Measurements from ENCODE around the gene KIF3B. TPM values are rescaled to one million over a fixed set of nuclear protein-coding genes. Genes with fewer than 3 reads are reported as not detected.
"Not testable (repeated sequence)": the region's sequence is repeated elsewhere in the genome, so short reads cannot be mapped to it uniquely, and the experiment has no call there.

The KIF3B gene
- total RNA-seq, 4 donors from 2014 or later, result 21.4 to 29.0 (median 24.4) TPM

DNA sequence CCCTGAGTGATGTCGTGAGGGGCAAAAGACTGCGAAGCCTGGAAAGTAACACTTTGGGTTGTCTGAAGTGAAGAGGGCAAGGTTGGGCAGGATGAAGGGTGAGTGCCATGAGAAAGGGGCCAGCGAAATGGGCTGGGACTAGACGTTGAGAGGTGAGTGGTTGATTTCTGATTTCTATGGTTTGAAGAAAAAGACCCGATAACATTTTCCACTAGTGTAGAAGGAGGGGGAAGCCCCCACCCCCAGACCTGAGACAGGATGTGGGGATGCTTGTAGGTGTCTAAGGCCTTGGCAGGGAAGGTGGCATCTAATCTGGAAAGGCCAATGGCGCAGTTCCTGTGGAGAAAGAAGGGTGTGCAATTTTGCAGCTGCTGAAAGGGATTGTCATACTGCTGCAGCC lies 25.3 kb upstream of the KIF3B start:
- Histone ChIP-seq H3K36me3 (no peaks in the 10 kb centered on the region), H3K4me3 (no peak overlapping the region), H3K9me3 (no peaks in the 10 kb centered on the region), H3K27me3 (no peaks in the 10 kb centered on the region), H3K27ac (no peak overlapping the region), H3K4me1 (peaks cover 0 to 5% (median 0%) of the 10 kb centered on the region in 3 donors)
- TF ChIP-seq, protein P1, sequence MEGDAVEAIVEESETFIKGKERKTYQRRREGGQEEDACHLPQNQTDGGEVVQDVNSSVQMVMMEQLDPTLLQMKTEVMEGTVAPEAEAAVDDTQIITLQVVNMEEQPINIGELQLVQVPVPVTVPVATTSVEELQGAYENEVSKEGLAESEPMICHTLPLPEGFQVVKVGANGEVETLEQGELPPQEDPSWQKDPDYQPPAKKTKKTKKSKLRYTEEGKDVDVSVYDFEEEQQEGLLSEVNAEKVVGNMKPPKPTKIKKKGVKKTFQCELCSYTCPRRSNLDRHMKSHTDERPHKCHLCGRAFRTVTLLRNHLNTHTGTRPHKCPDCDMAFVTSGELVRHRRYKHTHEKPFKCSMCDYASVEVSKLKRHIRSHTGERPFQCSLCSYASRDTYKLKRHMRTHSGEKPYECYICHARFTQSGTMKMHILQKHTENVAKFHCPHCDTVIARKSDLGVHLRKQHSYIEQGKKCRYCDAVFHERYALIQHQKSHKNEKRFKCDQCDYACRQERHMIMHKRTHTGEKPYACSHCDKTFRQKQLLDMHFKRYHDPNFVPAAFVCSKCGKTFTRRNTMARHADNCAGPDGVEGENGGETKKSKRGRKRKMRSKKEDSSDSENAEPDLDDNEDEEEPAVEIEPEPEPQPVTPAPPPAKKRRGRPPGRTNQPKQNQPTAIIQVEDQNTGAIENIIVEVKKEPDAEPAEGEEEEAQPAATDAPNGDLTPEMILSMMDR (IDR thresholded peaks at IDR 0.05), result no peak
- no peak for TF ChIP-seq EP300 (IDR thresholded peaks at IDR 0.05)
- no peak for TF ChIP-seq POLR2AphosphoS5 (IDR thresholded peaks at IDR 0.05)
- TF ChIP-seq POLR2A (IDR thresholded peaks at IDR 0.05), result no peak
- 89 to 93% methylated on average over 3 to 5 of the region's 6 CpGs for WGBS, 2 donors (ENCODE audit: low coverage in 1 of 2)
- ATAC-seq, result no peak

DNA sequence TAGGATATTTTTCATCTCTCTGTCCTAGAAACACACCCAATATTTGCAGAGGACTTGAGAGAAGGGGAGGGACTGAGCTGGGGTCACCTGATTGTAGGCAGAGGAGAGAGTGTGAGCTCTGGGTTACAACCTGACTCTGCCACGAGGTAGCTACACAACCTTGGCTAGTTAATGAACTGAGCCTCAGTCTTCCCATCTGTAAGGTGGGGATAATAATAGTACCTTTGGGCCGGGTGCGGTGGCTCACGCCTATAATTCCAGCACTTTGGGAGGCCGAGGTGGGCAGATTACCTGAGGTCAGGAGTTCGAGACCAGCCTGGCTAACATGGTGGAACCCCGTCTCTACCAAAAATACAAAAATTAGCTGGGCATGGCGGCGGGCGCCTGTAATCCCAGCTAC lies 16.5 kb upstream of the KIF3B start:
- not testable (repeated sequence) for ATAC-seq, H3K9me3 ChIP-seq, H3K27ac ChIP-seq, H3K4me3 ChIP-seq, H3K27me3 ChIP-seq, H3K36me3 ChIP-seq, H3K4me1 ChIP-seq
- 91 to 92% methylated on average over 4 to 7 of the region's 10 CpGs for whole genome bisulfite sequencing, 2 donors (ENCODE audit: low coverage in 1 of 2)

DNA sequence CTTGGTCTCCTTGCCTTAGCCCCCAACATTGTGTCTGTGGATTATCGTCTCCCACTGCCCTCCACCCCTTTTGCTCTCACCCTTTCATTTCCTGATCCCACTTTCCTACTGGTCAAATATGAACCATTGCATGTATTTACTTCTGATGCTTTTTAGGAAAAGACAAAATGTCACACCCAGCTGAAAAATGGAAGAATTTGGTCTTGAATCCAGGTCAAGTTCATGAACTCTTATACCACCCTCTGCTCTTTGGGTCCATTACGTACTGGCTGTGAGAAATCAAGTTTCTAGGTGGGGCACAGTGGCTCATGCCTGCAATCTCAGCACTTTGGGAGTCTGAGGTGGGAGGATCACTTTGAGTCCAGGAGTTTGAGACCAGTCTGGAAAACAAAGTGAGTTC lies 15.8 kb upstream of the KIF3B start:
- no peak for TF ChIP-seq POLR2AphosphoS5 (IDR thresholded peaks at IDR 0.05)
- no peak for TF ChIP-seq POLR2A (IDR thresholded peaks at IDR 0.05)
- TF ChIP-seq, protein P1 (IDR thresholded peaks at IDR 0.05), result no peak
- no peak for TF ChIP-seq EP300 (IDR thresholded peaks at IDR 0.05)
- ATAC-seq, result no peak
- 68% methylated on average over 2 of the region's 2 CpGs; no CpG with 5 or more reads in 1 of the 2 donors for whole genome bisulfite sequencing, 2 donors (ENCODE audit: low coverage in 1 of 2)

DNA sequence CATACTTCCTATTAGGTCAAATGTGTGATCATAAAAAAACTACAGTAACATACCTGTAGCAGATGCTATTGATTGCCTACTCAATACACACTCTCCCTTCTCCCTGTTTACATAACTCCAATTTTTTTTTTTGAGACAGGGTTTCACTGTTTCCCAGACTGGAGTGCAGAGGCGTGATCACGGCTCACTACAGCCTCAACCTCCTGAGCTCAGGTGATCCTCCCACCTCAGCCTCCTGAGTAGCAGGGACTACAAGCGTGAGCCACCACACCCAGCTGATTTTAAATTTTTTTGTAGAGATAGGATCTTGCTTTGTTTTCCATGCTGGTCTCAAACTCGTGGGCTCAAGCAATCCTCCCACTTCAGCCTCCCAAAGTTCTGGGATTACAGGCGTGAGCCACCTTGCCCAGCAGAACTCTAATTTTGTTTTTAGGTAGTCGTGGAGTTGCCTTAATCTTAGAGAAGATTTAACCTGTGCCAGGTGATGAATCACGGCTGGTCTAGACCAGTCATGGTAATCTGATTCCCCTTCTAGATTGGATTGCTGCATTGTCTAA lies 14.0 kb upstream of the KIF3B start:
- H3K4me1 ChIP-seq, result no peaks in the 10 kb centered on the region
- no peaks in the 10 kb centered on the region for H3K27me3 ChIP-seq
- TF ChIP-seq POLR2AphosphoS5 (IDR thresholded peaks at IDR 0.05), result no peak
- TF ChIP-seq EP300 (IDR thresholded peaks at IDR 0.05), result no peak
- TF ChIP-seq, protein P1 (IDR thresholded peaks at IDR 0.05), result no peak
- no peak for TF ChIP-seq POLR2A (IDR thresholded peaks at IDR 0.05)
- ATAC-seq, result no peak
- H3K36me3 ChIP-seq, result no peaks in the 10 kb centered on the region
- no peaks in the 10 kb centered on the region for H3K9me3 ChIP-seq
- whole genome bisulfite sequencing, 2 donors (ENCODE audit: low coverage in 1 of 2), result 70 to 74% methylated on average over 6 to 7 of the region's 7 CpGs
- H3K27ac ChIP-seq, result no peak overlapping the region
- H3K4me3 ChIP-seq, result no peak overlapping the region

More for the DNA sequence above, 15.8 kb upstream of the KIF3B start:
- H3K27ac ChIP-seq, result no peak overlapping the region
- H3K4me1 ChIP-seq, result peaks cover 0 to 1% (median 0%) of the 10 kb centered on the region in 3 donors
- H3K4me3 ChIP-seq, result no peak overlapping the region
- no peaks in the 10 kb centered on the region for H3K9me3 ChIP-seq
- H3K36me3 ChIP-seq, result no peaks in the 10 kb centered on the region
- H3K27me3 ChIP-seq, result no peaks in the 10 kb centered on the region

DNA sequence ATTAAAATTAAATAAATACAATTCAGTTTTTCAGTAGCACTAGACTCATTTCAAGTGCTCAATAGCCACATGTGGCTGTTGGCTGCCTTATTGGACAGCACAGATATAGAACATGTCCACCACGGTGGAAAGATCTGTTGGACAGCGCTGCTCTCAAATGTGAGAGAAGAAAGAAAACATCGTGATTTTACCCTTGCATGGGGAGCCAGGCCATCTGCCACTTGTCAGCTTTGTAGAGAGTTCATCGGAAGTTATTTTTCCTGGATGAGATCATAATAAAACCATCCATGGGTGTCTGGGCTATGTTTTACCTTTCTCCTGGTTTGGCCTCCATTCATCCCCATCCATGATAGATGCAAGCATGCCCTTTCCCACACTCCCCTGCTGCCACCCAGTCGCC lies 5.8 kb upstream of the KIF3B start:
- Histone ChIP-seq H3K27me3 (peaks cover 5% of the 10 kb centered on the region), H3K9me3 (no peaks in the 10 kb centered on the region), H3K27ac (no peak overlapping the region), H3K4me1 (peaks cover 0 to 1% (median 0%) of the 10 kb centered on the region in 3 donors), H3K4me3 (no peak overlapping the region), H3K36me3 (no peaks in the 10 kb centered on the region)
- WGBS, 2 donors (ENCODE audit: low coverage in 1 of 2), result 27 to 46% methylated on average over 5 of the region's 5 CpGs
- no peak for TF ChIP-seq EP300 (IDR thresholded peaks at IDR 0.05)
- TF ChIP-seq, protein P1 (IDR thresholded peaks at IDR 0.05), result no peak
- no peak for TF ChIP-seq POLR2AphosphoS5 (IDR thresholded peaks at IDR 0.05)
- TF ChIP-seq POLR2A (IDR thresholded peaks at IDR 0.05), result no peak
- ATAC-seq, result no peak
